VCaP (cell line): ENCODE results near the gene UCHL5.

Experiments
- H3K27ac ChIP-seq: fragments of 450-650 bp; 2 replicates; pipeline ENCODE4 v1.5.1; 2017
- TF ChIP-seq, protein P1 (sequence below): fragments of 450-650 bp; conservative IDR thresholded peaks from 2 replicates; pipeline ENCODE4 v1.5.1; 2017; ENCODE audit warnings: mild to moderate bottlenecking, moderate library complexity

The UCHL5 gene

DNA sequence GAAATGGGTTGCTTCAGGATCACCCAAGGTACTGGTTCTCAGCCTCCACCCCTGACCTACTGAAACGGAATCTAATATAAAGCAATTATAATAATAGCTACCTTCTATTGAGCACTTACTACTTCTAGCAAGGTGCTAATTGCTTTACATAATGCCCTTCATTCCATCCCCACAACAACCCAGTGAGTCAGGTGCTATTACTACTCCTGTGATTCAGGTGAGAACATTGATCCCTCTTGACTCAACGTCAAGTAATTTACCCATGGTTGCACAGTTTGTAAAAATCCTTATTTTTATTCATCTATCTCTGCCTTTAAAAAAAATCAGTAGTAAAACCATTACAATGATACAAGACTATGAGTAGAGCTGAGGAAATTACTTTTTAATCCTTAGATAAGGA lies 85.2 kb downstream of the UCHL5 start:
- no peak overlapping the region for H3K27ac ChIP-seq
- TF ChIP-seq, protein P1, sequence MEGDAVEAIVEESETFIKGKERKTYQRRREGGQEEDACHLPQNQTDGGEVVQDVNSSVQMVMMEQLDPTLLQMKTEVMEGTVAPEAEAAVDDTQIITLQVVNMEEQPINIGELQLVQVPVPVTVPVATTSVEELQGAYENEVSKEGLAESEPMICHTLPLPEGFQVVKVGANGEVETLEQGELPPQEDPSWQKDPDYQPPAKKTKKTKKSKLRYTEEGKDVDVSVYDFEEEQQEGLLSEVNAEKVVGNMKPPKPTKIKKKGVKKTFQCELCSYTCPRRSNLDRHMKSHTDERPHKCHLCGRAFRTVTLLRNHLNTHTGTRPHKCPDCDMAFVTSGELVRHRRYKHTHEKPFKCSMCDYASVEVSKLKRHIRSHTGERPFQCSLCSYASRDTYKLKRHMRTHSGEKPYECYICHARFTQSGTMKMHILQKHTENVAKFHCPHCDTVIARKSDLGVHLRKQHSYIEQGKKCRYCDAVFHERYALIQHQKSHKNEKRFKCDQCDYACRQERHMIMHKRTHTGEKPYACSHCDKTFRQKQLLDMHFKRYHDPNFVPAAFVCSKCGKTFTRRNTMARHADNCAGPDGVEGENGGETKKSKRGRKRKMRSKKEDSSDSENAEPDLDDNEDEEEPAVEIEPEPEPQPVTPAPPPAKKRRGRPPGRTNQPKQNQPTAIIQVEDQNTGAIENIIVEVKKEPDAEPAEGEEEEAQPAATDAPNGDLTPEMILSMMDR, result no peak

DNA sequence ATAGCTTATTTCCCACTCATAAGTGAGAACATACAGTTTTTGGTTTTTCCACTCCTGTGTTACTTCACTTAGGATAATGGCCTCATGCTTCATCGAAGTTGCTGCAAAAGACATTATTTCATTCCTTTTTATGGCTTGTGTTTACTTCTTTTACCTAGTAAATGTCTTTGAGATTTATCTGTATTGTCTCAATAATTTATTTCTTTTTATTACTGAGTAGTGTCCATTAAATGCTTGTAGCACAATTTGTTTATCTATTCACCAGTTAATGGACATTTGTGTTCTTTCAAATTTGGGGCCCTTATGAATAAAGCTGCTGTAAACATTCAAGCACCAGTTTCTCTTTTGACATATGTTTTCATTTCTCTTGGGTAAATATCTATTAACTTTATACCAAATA lies 86.0 kb downstream of the UCHL5 start:
- TF ChIP-seq, protein P1, result no peak
- no peak overlapping the region for H3K27ac ChIP-seq

- no peak overlapping the region for H3K27ac ChIP-seq
- TF ChIP-seq, protein P1, result no peak
These were observed 90.1 kb downstream of the UCHL5 start for GRCh38 chr1:192969091-192969490.

DNA sequence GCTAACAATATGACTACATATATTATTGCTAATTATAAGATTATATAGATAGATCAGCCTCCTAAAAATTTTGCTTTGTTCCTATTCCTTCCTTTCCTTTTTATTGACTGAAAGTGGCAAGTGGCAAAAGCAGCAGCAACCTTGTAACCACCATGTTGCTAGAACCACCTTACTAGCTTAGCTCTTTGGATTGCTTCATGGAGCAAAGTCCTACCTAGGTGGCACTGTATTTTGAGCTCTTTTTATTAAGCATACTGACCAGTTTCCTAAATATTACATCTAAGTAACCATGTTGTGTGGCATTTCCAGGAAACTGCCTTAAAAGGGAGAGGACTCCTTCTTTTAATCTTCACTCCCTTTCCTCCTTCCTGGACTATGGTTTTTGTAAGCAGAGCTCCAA lies 90.8 kb downstream of the UCHL5 start:
- no peak overlapping the region for H3K27ac ChIP-seq
- TF ChIP-seq, protein P1, result no peak

- H3K27ac ChIP-seq, result no peak overlapping the region
- TF ChIP-seq, protein P1, result no peak
These were observed 91.3 kb downstream of the UCHL5 start for GRCh38 chr1:192967901-192968300.

DNA sequence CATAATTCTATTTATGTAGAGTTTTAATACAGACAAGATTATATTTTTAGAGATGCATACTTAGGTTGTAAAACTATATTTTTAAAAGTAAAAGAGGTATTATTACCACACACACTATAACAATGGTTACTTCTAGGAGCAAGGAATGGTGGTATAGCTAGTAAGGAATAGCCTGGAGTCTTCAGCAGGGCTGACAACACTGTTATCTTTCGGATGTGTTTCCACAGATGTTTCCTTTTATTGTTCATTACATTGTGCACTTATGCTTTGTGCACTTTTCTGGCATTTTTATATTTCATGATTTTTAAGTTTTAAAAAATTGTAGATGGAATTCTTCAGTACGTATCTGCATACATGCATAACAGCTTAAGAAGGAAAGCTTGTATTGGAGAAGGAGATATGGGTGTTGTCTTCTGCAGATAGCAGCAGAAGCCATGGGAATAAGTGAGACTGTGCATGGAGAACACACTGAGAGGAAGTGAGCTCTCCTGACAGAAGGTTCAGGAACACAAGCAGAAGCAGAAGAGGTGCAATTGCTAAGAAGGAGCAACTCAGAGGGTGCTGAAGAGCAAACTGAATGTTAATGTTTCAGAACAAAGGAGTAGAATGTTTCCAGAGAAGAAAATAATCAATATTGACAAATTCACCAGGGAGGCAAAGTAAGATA lies 91.8 kb downstream of the UCHL5 start:
- TF ChIP-seq, protein P1, result no peak
- no peak overlapping the region for H3K27ac ChIP-seq

GRCh38 chr1:192966073-192966472 lies 93.1 kb downstream of the UCHL5 start:
- TF ChIP-seq, protein P1, result no peak
- no peak overlapping the region for H3K27ac ChIP-seq
